ENCODE results near the gene GNB1L. TPM values are rescaled to one million over a fixed set of nuclear protein-coding genes. Genes with fewer than 3 reads are reported as not detected.

The GNB1L gene
- total and polyA plus RNA-seq, 8 donors: 2.1 to 4.8 (median 3.6) TPM

DNA sequence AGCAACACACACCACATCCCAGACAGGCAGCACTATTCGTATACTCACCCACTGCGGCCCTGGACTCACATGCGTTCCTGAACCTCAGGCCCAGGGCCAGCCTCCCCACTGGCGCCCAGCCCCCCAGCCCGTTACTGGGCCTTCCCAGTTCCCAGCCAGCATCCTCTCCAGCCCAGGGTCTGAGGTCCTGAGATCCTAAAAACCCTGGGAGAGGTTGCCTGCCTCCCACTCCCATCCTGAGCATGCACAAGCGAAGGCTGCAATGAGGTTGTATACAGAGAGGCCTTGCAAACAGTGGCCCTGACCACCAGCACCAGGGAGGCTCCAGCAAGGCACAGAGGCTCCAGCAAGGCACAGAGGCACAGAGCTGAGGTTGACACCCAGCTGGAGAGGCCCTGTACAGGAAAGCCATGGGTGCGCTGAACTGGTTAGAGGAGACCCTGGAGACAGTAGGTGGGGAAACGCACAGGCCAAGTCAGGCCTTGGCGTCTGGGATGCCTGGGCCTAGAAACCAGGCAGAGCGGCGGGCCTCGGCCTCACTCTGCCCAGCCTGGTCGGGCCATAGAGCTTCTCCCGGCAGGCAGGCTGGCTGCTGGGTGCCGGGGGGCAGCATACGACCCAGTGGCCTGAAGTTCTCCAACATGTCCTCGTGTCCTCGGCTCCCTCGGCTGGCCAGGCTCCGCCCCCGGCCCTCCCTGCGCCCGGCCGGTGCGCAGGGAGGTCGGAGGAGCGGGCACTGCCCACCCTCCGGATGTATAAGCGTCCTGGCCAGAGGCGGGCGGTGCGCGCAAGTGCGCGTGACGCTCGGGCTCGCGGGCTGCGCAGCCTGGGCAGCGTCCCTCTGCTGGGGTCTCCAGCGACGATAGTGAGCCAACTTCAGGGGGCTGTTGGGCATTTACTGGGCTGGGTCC is 96.4 kb downstream of the GNB1L start:
- H3K36me3 ChIP-seq: no peaks in the 10 kb centered on the region
- intact Hi-C loops (cut with DNase I): no loop called here
- peaks cover 0 to 4% (median 0%) of the 10 kb centered on the region in 3 donors for H3K4me1 ChIP-seq
- TF ChIP-seq CTCF (IDR thresholded peaks at IDR 0.05): no peak
- H3K27me3 ChIP-seq: peaks cover 0 to 19% (median 11%) of the 10 kb centered on the region in 4 donors
- 41 to 47% methylated on average over 35 to 43 of the region's 43 CpGs for WGBS, 2 donors
- ATAC-seq (no peak), FAIRE-seq (no peak), DNase-seq (peak in 1 of 6 donors; percentile 62)
- H3K4me3 ChIP-seq: no peak overlapping the region
- no peaks in the 10 kb centered on the region for H3K9me3 ChIP-seq
- H3K27ac ChIP-seq: no peak overlapping the region

- peaks cover 0 to 4% (median 0%) of the 10 kb centered on the region in 3 donors for H3K4me1 ChIP-seq
- peaks cover 0 to 19% (median 11%) of the 10 kb centered on the region in 4 donors for H3K27me3 ChIP-seq
- no peak for TF ChIP-seq CTCF (IDR thresholded peaks at IDR 0.05)
- intact Hi-C loops (cut with DNase I): no loop called here
- no peaks in the 10 kb centered on the region for H3K9me3 ChIP-seq
- no peak overlapping the region for H3K27ac ChIP-seq
- ATAC-seq: peak in 3 of 4 donors; percentile 14 to 30 (median 22)
- no peak for FAIRE-seq
- DNase-seq: peak in 1 of 6 donors; percentile 55
- H3K36me3 ChIP-seq: no peaks in the 10 kb centered on the region
- 34 to 37% methylated on average over 15 to 16 of the region's 16 CpGs for WGBS, 2 donors
- H3K4me3 ChIP-seq: peak overlapping the region in 1 of 4 donors; percentile 33
Observed at GRCh38 chr22:19757140-19757984, 97.3 kb downstream of the GNB1L start.

DNA sequence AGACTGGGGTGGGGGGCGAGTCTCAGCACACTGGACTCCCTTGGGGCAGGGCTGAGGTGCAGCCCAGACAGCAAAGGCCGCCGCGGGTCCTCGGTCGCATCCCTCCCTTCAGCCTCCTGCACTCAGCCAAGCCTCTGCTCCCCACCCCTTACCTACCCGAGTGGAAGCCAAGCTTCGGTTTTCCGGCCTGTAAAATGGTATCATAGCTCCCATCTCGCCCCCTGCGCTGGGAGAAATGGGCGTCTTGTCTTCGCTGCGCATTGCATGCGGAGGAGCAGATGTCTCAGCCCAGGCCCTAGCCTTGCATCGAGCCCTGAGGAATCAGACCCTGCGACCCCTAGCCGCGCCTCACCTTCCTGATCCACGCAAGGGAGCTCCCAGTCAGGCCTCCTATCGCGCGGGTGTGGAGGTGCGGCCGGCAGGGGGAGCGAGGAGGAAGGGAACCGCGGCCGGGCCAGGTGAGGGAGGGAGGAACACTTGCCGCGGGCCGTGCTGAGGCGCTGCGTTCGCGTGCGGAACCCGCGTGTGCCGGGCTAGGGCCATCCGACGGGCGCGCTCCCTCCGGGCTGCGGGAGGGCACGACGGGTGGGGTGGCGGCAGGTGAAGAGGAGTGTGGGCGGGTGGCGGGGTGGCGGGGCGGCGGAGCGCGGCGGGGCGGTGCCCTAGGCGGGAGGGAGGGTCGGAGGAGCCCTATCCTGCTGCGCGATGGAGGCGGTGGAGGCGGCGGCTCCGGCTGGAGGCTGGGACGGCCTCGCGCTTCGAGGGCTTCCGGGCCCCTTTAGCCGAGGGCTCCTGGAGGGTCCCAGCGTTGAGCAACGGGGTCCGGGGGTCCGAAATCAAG is 98.2 kb downstream of the GNB1L start:
- Histone ChIP-seq H3K4me1 (peaks cover 0 to 4% (median 0%) of the 10 kb centered on the region in 3 donors), H3K27me3 (peaks cover 0 to 19% (median 9%) of the 10 kb centered on the region in 4 donors), H3K9me3 (no peaks in the 10 kb centered on the region), H3K27ac (no peak overlapping the region), H3K36me3 (no peaks in the 10 kb centered on the region), H3K4me3 (peak overlapping the region in 2 of 4 donors; percentile 8 to 33)
- WGBS, 2 donors: 6% methylated on average over 67 to 76 of the region's 76 CpGs
- DNase-seq (peak in 5 of 6 donors; percentile 35 to 84 (median 51)), ATAC-seq (peak; percentile 77 to 89 (median 84)), FAIRE-seq (no peak)
- TF ChIP-seq CTCF (IDR thresholded peaks at IDR 0.05): peak in 3 of 4 donors; percentile 15 to 25 (median 20)
- intact Hi-C loops (cut with DNase I): no loop called here

GRCh38 chr22:19755722-19756287 is 98.9 kb downstream of the GNB1L start:
- peak in 2 of 4 donors; percentile 8 to 9 for ATAC-seq
- no peaks in the 10 kb centered on the region for H3K36me3 ChIP-seq
- DNase-seq: no peak
- WGBS, 2 donors: 5 to 7% methylated on average over 26 of the region's 26 CpGs
- intact Hi-C loops (cut with DNase I): no loop called here
- H3K4me1 ChIP-seq: peaks cover 0 to 4% (median 0%) of the 10 kb centered on the region in 3 donors
- no peak for TF ChIP-seq CTCF (IDR thresholded peaks at IDR 0.05)
- H3K9me3 ChIP-seq: no peaks in the 10 kb centered on the region
- H3K27me3 ChIP-seq: peaks cover 0 to 15% (median 9%) of the 10 kb centered on the region in 4 donors
- H3K27ac ChIP-seq: no peak overlapping the region
- no peak overlapping the region for H3K4me3 ChIP-seq
- FAIRE-seq: no peak

Measured in pancreas (tissue), 10 donors.